MM.1S (cell line): ENCODE measurements around the gene MEG3.

Source experiments
- CTCF ChIP-seq: fragments of 300-600 bp; sonication (generic); IDR thresholded peaks from 2 replicates; pipeline ENCODE4 v1.5.1; 2016; ENCODE audit warnings: antibody characterized with exemption, low read length, mixed read lengths
- EZH2 ChIP-seq: fragments of 300-600 bp; sonication (generic); optimal IDR thresholded peaks from 2 replicates; pipeline ENCODE3; 2017; ENCODE audit warnings: low read depth, mild to moderate bottlenecking, antibody characterized with exemption, low read length, mixed read lengths
- EZH2phosphoT487 ChIP-seq: fragments of 300-600 bp; sonication (generic); IDR thresholded peaks from 2 replicates; pipeline ENCODE4 v1.6.1; 2018; ENCODE audit warnings: antibody characterized with exemption, low read length

DNA sequence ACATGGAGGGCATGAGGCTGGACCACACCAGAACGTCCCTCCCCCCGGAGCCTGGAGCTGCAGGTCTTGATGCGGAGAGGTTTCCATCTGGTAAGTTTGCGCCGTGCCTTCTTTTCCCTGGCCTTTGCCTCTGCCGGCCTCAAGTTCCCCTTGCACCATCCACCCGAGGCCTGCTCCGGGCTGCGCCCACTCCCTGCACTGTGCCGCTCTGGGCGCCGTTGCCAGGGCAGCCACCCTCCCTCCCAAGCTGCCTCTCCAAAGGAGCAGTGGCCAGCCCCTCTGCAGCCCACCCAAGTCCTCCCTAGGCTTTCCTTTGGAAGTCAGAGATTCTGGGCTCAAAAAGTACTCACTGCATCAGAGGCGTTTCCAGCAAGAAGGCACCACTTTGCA is 46.2 kb upstream of the MEG3 start:
- TF ChIP-seq CTCF (no peak), EZH2phosphoT487 (no peak), EZH2 (no peak)
